ENCODE results near the gene AUTS2. TPM values are rescaled to one million over a fixed set of nuclear protein-coding genes. Genes with fewer than 3 reads are reported as not detected.

The AUTS2 gene
- total RNA-seq, 1 experiment from 2014 or later, result 50.0 TPM

DNA sequence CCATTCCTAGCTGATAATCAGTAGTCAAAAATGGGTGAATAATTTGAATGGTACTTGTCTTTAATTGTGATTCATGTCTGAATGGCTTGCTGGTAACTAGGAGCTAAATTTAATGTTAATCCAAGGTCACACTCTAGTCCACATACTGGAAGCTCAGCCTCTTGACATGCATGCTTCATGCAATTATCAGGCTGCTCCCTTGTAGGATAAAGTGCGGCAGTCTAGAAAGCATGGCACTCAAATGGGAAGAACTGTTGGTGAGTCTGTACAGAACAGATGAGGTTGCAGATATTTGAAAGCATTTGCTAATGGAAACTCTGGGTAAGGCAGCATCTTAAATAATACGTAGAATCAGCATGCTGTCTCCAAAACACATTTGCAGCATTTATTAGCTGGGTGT lies 499.4 kb downstream of the AUTS2 start (continued):
- TF ChIP-seq, protein P1, sequence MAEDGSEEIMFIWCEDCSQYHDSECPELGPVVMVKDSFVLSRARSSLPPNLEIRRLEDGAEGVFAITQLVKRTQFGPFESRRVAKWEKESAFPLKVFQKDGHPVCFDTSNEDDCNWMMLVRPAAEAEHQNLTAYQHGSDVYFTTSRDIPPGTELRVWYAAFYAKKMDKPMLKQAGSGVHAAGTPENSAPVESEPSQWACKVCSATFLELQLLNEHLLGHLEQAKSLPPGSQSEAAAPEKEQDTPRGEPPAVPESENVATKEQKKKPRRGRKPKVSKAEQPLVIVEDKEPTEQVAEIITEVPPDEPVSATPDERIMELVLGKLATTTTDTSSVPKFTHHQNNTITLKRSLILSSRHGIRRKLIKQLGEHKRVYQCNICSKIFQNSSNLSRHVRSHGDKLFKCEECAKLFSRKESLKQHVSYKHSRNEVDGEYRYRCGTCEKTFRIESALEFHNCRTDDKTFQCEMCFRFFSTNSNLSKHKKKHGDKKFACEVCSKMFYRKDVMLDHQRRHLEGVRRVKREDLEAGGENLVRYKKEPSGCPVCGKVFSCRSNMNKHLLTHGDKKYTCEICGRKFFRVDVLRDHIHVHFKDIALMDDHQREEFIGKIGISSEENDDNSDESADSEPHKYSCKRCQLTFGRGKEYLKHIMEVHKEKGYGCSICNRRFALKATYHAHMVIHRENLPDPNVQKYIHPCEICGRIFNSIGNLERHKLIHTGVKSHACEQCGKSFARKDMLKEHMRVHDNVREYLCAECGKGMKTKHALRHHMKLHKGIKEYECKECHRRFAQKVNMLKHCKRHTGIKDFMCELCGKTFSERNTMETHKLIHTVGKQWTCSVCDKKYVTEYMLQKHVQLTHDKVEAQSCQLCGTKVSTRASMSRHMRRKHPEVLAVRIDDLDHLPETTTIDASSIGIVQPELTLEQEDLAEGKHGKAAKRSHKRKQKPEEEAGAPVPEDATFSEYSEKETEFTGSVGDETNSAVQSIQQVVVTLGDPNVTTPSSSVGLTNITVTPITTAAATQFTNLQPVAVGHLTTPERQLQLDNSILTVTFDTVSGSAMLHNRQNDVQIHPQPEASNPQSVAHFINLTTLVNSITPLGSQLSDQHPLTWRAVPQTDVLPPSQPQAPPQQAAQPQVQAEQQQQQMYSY (CRISPR knock-in tag; IDR thresholded peaks at IDR 0.05), result no peak
- TF ChIP-seq, protein P2, sequence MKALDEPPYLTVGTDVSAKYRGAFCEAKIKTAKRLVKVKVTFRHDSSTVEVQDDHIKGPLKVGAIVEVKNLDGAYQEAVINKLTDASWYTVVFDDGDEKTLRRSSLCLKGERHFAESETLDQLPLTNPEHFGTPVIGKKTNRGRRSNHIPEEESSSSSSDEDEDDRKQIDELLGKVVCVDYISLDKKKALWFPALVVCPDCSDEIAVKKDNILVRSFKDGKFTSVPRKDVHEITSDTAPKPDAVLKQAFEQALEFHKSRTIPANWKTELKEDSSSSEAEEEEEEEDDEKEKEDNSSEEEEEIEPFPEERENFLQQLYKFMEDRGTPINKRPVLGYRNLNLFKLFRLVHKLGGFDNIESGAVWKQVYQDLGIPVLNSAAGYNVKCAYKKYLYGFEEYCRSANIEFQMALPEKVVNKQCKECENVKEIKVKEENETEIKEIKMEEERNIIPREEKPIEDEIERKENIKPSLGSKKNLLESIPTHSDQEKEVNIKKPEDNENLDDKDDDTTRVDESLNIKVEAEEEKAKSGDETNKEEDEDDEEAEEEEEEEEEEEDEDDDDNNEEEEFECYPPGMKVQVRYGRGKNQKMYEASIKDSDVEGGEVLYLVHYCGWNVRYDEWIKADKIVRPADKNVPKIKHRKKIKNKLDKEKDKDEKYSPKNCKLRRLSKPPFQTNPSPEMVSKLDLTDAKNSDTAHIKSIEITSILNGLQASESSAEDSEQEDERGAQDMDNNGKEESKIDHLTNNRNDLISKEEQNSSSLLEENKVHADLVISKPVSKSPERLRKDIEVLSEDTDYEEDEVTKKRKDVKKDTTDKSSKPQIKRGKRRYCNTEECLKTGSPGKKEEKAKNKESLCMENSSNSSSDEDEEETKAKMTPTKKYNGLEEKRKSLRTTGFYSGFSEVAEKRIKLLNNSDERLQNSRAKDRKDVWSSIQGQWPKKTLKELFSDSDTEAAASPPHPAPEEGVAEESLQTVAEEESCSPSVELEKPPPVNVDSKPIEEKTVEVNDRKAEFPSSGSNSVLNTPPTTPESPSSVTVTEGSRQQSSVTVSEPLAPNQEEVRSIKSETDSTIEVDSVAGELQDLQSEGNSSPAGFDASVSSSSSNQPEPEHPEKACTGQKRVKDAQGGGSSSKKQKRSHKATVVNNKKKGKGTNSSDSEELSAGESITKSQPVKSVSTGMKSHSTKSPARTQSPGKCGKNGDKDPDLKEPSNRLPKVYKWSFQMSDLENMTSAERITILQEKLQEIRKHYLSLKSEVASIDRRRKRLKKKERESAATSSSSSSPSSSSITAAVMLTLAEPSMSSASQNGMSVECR (CRISPR knock-in tag; IDR thresholded peaks at IDR 0.05; ENCODE audit: borderline replicate concordance), result no peak
- TF ChIP-seq ZSCAN18 (CRISPR knock-in tag; IDR thresholded peaks at IDR 0.05), result no peak
- no peak for TF ChIP-seq CREM (CRISPR knock-in tag; IDR thresholded peaks at IDR 0.05)
- TF ChIP-seq ZNF416 (CRISPR knock-in tag; IDR thresholded peaks at IDR 0.05), result no peak
- no peak for TF ChIP-seq ELF4 (CRISPR knock-in tag; IDR thresholded peaks at IDR 0.05; ENCODE audit: low read depth)
- TF ChIP-seq ZNF532 (CRISPR knock-in tag; IDR thresholded peaks at IDR 0.05; ENCODE audit: borderline replicate concordance), result no peak
- TF ChIP-seq, protein P3, sequence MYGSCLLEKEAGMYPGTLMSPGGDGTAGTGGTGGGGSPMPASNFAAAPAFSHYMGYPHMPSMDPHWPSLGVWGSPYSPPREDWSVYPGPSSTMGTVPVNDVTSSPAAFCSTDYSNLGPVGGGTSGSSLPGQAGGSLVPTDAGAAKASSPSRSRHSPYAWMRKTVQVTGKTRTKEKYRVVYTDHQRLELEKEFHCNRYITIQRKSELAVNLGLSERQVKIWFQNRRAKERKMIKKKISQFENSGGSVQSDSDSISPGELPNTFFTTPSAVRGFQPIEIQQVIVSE (CRISPR knock-in tag; IDR thresholded peaks at IDR 0.05; ENCODE audit: borderline replicate concordance), result no peak
- TF ChIP-seq NR3C1 (CRISPR knock-in tag; conservative IDR thresholded peaks at IDR 0.05; ENCODE audit: low read depth), result no peak

DNA sequence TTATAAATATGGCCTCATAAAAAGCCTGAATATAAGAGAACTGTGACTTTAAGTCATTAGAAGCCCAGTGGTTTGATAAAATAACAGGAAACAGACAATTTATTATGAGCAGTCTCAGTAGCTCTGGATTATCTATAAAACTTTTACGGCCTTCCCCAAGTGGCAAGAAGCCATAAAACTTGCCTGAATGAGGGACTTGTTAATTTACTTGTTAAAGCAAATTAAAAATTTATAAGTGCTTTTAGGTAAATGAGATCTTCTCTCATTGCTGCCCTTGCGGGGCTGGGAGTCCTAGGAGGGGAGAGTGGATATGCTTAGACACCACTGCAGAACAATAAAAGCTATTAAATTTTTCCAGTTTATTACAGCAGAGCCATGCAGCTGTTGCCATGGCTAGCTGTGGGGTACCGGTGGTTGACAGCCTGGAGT lies 499.9 kb downstream of the AUTS2 start:
- ATAC-seq (no peak), DNase-seq (ENCODE audit: low spot score) (no peak)
- no peaks in the 10 kb centered on the region for H3K27me3 Mint-ChIP-seq (ENCODE audit: low read depth)
- ChIA-PET CTCF (no interaction called here), POLR2A (interaction anchor here (0.7 kb wide), 1 partner anchor 187 kb away, joined by 3 read pairs; no protein-coding TSS in a partner anchor)
- H3K4me1 Mint-ChIP-seq, result peaks cover 11% of the 10 kb centered on the region
- TF ChIP-seq CBFB (CRISPR knock-in tag; IDR thresholded peaks at IDR 0.05; ENCODE audit: low read depth) (no peak), ZNF423 (CRISPR knock-in tag; IDR thresholded peaks at IDR 0.05) (no peak), ELF4 (CRISPR knock-in tag; IDR thresholded peaks at IDR 0.05; ENCODE audit: low read depth) (no peak), KAT7 (CRISPR knock-in tag; IDR thresholded peaks at IDR 0.05; ENCODE audit: borderline replicate concordance) (no peak), ATF6 (CRISPR knock-in tag; IDR thresholded peaks at IDR 0.05) (no peak), TEAD4 (CRISPR knock-in tag; IDR thresholded peaks at IDR 0.05) (no peak), NFE2L1 (CRISPR knock-in tag; IDR thresholded peaks at IDR 0.05) (no peak), GABPB1 (CRISPR knock-in tag; IDR thresholded peaks at IDR 0.05) (no peak)
- TF ChIP-seq, protein P4, sequence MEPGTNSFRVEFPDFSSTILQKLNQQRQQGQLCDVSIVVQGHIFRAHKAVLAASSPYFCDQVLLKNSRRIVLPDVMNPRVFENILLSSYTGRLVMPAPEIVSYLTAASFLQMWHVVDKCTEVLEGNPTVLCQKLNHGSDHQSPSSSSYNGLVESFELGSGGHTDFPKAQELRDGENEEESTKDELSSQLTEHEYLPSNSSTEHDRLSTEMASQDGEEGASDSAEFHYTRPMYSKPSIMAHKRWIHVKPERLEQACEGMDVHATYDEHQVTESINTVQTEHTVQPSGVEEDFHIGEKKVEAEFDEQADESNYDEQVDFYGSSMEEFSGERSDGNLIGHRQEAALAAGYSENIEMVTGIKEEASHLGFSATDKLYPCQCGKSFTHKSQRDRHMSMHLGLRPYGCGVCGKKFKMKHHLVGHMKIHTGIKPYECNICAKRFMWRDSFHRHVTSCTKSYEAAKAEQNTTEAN (CRISPR knock-in tag; IDR thresholded peaks at IDR 0.05), result no peak
- no peak overlapping the region for H3K4me3 Mint-ChIP-seq
- no peaks in the 10 kb centered on the region for H3K36me3 Mint-ChIP-seq
- H3K27ac Mint-ChIP-seq, result no peak overlapping the region
- no peaks in the 10 kb centered on the region for H3K9me3 Mint-ChIP-seq
